Hepatocyte (in vitro differentiated cells): ENCODE results near the gene C1orf50. TPM values are rescaled to one million over a fixed set of nuclear protein-coding genes. Genes with fewer than 3 reads are reported as not detected.

ENCODE experiments used
- DNase-seq: peaks from one replicate; pipeline ENCODE4 v3.0.0-alpha.2; 2016; ENCODE audit warnings: low spot score
- H2AFZ ChIP-seq: fragments of 200-600 bp; sonication (generic); 2 replicates; pipeline ENCODE4 v1.6.0; 2016; ENCODE audit warnings: antibody characterized with exemption, mild to moderate bottlenecking
- H3K27ac ChIP-seq: fragments of 200-600 bp; sonication (generic); 2 replicates; pipeline ENCODE4 v1.5.1; 2016; ENCODE audit warnings: mild to moderate bottlenecking
- H3K27me3 ChIP-seq: fragments of 200-600 bp; sonication (generic); 2 replicates; pipeline ENCODE4 v1.6.1; 2016
- H3K36me3 ChIP-seq: fragments of 200-600 bp; sonication (generic); replicated peaks from 2 replicates; pipeline ENCODE4 v1.5.1; 2016; ENCODE audit warnings: low read depth; ENCODE audit not compliant: insufficient read depth
- H3K4me1 ChIP-seq: fragments of 200-600 bp; sonication (generic); 2 replicates; pipeline ENCODE4 v1.5.1; 2016; ENCODE audit warnings: mild to moderate bottlenecking, moderate library complexity; ENCODE audit not compliant: insufficient read depth
- H3K4me2 ChIP-seq: fragments of 200-600 bp; sonication (generic); 2 replicates; pipeline ENCODE4 v1.6.0; 2016
- H3K4me3 ChIP-seq: fragments of 200-600 bp; sonication (generic); 2 replicates; pipeline ENCODE4 v1.5.1; 2016; ENCODE audit warnings: mild to moderate bottlenecking
- H3K79me2 ChIP-seq: fragments of 200-600 bp; sonication (generic); 2 replicates; pipeline ENCODE4 v1.6.0; 2017; ENCODE audit warnings: mild to moderate bottlenecking
- H3K9me2 ChIP-seq: fragments of 200-600 bp; sonication (generic); replicated peaks from 2 replicates; pipeline ENCODE4 v1.6.0; 2017; ENCODE audit warnings: mild to moderate bottlenecking; ENCODE audit not compliant: insufficient read depth
- H3K9me3 ChIP-seq: fragments of 200-600 bp; sonication (generic); 2 replicates; pipeline ENCODE4 v1.5.1; 2016; ENCODE audit warnings: low read depth, mild to moderate bottlenecking
- H4K20me1 ChIP-seq: fragments of 200-600 bp; sonication (generic); 2 replicates; pipeline ENCODE4 v1.6.0; 2016; ENCODE audit warnings: mild to moderate bottlenecking; ENCODE audit not compliant: insufficient read depth, poor library complexity, severe bottlenecking
- CTCF ChIP-seq: fragments of 200-600 bp; sonication (generic); IDR thresholded peaks from 2 replicates; pipeline ENCODE4 v1.5.1; 2016; ENCODE audit warnings: antibody characterized with exemption, mild to moderate bottlenecking; ENCODE audit not compliant: poor library complexity
- EZH2 ChIP-seq: fragments of 200-600 bp; sonication (generic); IDR thresholded peaks from 2 replicates; pipeline ENCODE4 v1.6.1; 2016; ENCODE audit warnings: antibody characterized with exemption, mild to moderate bottlenecking, borderline replicate concordance
- EZH2phosphoT487 ChIP-seq: fragments of 200-600 bp; sonication (generic); IDR thresholded peaks from one replicate; pipeline ENCODE4 v1.6.1; 2018; ENCODE audit warnings: antibody characterized with exemption, mild to moderate bottlenecking, low read depth, moderate library complexity; ENCODE audit not compliant: unreplicated experiment, severe bottlenecking
- WGBS: methylation state at CpG from one replicate; pipeline ENCODE4 v1.1.6; 2016; ENCODE audit warnings: low lambda C conversion rate; ENCODE audit errors: missing lambda C conversion rate; 5-methylcytosine and 5-hydroxymethylcytosine counted together
- polyA plus RNA-seq: library from polyadenylated mRNA; unstranded; fragments of >200 nt; fragmentation: Nextera tagmentation; extraction: Ambion mirVana; gene quantifications from 2 replicates; pipeline ENCODE4 v1.2.1, GENCODE V29; 2016
- total RNA-seq: library from RNA; depleted of rRNA; stranded (reverse); fragments of >200 nt; gene quantifications from 2 replicates; pipeline ENCODE4 v1.2.3, GENCODE V29; 2014

The C1orf50 gene
- total and polyA plus RNA-seq, 2 experiments from 2014 or later = 5.7 to 15.2 TPM

- peaks cover 48% of the 10 kb centered on the region for H3K79me2 ChIP-seq
- no peak overlapping the region for H3K4me3 ChIP-seq
- peaks cover 6% of the 10 kb centered on the region for H4K20me1 ChIP-seq
- no peak overlapping the region for H3K4me2 ChIP-seq
- no peak overlapping the region for H2AFZ ChIP-seq
- no peak overlapping the region for H3K27ac ChIP-seq
- H3K4me1 ChIP-seq = no peaks in the 10 kb centered on the region
- no peaks in the 10 kb centered on the region for H3K27me3 ChIP-seq
- DNase-seq = no peak
- H3K36me3 ChIP-seq = no peaks in the 10 kb centered on the region
- TF ChIP-seq EZH2 = no peak
- no peak for TF ChIP-seq EZH2phosphoT487
- TF ChIP-seq CTCF = no peak
- no peaks in the 10 kb centered on the region for H3K9me2 ChIP-seq
- WGBS = 86% methylated on average over 5 of the region's 5 CpGs
- no peaks in the 10 kb centered on the region for H3K9me3 ChIP-seq
These were observed 4.8 kb upstream of the C1orf50 start for GRCh38 chr1:42762269-42762668.

DNA sequence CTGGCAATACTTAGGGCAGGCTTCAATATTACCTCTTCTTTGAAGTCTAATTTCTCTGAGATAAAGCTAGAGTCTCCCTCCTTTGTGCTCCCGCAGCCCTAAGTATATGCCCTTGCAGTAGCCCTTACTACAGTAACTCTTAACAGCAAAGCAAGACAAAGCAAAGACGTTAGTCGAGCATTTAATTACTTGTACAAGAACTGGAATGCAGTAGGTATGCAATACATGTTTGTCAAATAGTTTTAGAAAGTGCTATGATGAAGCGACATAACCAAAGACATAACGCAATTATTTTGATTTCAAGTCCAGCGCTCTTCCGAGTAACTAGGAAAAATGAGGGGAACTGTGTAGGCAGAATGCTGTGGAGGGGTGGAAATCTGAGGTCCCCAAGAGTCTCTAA is 1.8 kb upstream of the C1orf50 start:
- TF ChIP-seq EZH2phosphoT487 = no peak
- TF ChIP-seq CTCF = no peak
- no peak for TF ChIP-seq EZH2
- H3K9me3 ChIP-seq = no peaks in the 10 kb centered on the region
- peak overlapping the region; percentile 84 for H3K27ac ChIP-seq
- H3K4me3 ChIP-seq = peak overlapping the region; percentile 65
- peak overlapping the region; percentile 85 for H3K4me2 ChIP-seq
- H2AFZ ChIP-seq = peak overlapping the region; percentile 20
- peaks cover 6% of the 10 kb centered on the region for H4K20me1 ChIP-seq
- peaks cover 74% of the 10 kb centered on the region for H3K79me2 ChIP-seq
- DNase-seq = no peak
- no peaks in the 10 kb centered on the region for H3K9me2 ChIP-seq
- no peaks in the 10 kb centered on the region for H3K36me3 ChIP-seq
- H3K27me3 ChIP-seq = no peaks in the 10 kb centered on the region
- H3K4me1 ChIP-seq = peaks cover 10% of the 10 kb centered on the region
- WGBS = 21% methylated on average over 7 of the region's 7 CpGs

DNA sequence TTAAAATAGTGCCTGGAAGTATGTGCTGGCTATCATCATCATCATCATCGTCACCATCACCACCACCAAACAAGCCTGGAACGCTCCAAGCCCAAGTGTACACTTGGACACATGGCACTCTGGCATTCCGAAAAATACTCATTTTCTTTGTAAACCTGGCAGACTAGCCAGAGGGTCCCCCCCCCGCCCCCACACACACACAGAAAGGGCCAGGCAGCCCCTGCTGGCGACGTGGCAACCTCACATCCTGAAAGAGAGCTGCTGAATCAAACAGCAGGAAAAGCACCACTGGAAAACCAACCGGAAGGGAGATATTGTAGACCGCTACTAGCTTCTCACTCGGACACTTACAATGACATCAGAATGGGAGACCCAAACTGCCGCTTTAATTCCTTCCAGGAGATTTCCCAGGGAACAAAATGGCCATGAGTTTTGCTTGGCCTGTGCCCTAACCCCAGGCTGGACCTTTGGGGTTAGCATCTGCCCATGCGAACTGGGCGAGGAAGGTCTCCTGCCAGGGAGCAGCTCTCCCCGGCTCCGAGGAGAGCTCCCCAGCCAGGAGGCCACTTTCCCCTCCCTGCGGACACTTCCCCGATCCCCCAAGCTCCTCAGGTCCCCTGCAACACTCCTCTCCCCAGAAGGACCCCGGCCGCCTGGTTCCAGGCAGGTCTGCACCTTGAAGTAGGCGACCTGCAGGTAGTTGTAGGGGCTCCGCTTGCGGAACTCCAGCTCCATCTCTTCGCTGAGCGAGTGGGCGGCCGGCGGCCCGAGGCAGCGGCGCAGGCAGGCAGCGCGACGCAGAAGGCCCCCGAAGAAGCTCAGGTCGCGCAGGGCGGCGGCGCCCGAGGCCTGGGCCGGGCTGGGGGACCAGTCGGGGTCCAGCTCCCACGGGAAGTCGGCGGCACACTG is 963 bp upstream of the C1orf50 start:
- Histone ChIP-seq H2AFZ (peak overlapping the region; percentile 16), H3K27ac (peak overlapping the region; percentile 84), H3K27me3 (no peaks in the 10 kb centered on the region), H3K4me3 (peak overlapping the region; percentile 65), H3K4me1 (peaks cover 10% of the 10 kb centered on the region), H3K79me2 (peaks cover 82% of the 10 kb centered on the region), H3K4me2 (peak overlapping the region; percentile 85), H3K9me2 (no peaks in the 10 kb centered on the region), H4K20me1 (peaks cover 6% of the 10 kb centered on the region), H3K9me3 (no peaks in the 10 kb centered on the region), H3K36me3 (no peaks in the 10 kb centered on the region)
- WGBS = 1% methylated on average over 44 of the region's 44 CpGs
- peak; percentile 55 for TF ChIP-seq CTCF
- no peak for TF ChIP-seq EZH2phosphoT487
- DNase-seq = peak; percentile 83
